ENCODE results near the gene ELMO2.

The ELMO2 gene

DNA sequence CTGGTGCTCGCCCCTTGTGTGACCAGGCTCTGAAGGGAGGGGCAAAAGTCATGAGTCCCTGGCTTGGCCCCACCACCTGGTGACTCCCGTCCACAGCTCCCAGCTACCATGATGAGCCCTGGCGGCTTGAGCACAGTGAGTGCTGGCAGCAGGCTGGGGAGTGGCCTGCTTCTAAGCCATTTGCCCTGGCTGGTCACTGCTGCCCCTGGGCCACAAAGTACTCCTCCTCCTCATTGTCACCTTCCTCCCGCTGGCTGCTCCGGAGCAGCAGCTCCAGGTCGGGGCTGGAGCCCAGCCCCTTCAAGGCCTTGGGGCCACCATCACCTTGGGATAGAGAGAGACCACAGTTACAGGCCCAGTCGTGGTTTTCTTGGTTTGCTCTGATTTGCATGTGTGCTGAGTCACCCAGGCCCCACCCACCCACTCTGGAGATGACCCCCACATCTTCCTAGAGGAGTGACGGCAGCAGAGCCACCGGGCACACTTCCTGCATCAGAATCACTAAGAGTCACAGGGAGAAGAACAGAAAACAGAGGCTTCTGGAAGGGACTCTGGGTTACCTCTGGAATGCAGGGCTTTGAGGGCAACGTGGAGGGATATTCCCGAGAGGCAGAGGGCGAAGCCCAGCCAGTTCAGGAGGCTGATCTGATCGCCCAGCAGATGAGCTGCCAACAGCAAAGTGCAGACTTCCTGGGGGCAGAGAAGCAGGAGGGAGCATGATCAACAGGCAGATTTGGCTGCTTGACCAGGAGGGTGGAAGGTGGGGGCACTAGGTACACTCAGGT is 56.0 kb downstream of the ELMO2 start:
- peak; percentile 15 for DNase-seq

GRCh38 chr20:46349742-46350056 is 56.7 kb downstream of the ELMO2 start:
- DNase-seq = no peak

GRCh38 chr20:46349035-46349741 is 57.2 kb downstream of the ELMO2 start:
- peak; percentile 42 for DNase-seq

GRCh38 chr20:46347841-46348803 is 58.3 kb downstream of the ELMO2 start:
- DNase-seq = no peak

GRCh38 chr20:46346770-46347169 is 59.6 kb downstream of the ELMO2 start:
- DNase-seq = no peak

GRCh38 chr20:46344488-46345162 is 61.8 kb downstream of the ELMO2 start:
- DNase-seq = no peak

DNA sequence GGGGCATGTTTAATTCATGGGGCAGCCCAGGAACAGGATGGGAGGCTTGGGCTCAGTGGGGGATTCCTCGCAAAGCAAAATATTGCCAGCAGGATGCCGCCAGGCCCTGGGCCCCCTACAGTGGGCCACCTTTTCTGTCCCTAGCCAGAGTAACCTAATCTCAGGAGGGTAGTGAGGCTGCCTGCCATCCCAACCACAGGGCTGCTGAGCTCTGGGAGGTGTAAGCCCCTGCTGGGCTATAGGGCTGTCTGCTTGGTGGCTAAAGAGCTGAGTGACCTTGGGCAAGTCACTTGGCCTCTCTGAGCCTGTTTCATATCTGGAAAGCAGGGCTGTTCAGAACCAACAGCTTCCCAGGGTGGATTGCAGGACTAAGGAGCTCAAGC is 62.4 kb downstream of the ELMO2 start:
- DNase-seq = no peak

DNA sequence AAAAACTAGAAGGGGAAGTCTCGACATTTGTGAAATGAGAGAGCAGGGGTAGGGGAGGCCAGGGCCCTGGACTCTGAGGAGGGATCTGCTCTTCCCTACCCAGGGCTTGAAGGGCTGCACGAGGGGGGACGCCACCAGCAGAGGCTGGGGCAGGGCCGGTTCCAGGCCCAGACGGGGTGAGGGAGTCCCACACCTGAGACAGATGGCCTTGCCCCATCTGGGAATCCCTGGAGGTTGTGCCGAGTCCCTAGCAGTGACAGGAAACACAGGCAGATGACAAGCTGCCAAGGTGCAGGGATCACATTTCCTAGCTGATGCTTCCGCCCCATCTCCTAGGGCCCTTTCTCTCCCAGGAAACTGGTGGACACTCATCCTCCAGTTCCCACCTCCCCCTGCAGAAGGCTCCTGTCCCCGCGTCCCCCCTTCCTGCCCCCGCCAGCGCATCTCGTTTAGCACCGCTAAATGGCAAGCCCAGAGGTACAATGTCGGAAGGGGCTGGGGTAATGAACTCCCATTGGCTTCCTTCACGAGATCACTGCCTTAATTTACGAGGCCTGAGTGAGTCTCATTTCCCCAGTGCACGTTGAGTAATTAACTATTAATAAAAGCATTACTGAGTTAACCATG is 63.0 kb downstream of the ELMO2 start:
- no peak for DNase-seq

- DNase-seq = no peak
These were observed 63.7 kb downstream of the ELMO2 start for GRCh38 chr20:46342451-46343347.

- no peak for DNase-seq
These were observed 64.4 kb downstream of the ELMO2 start for GRCh38 chr20:46342010-46342378.

DNA sequence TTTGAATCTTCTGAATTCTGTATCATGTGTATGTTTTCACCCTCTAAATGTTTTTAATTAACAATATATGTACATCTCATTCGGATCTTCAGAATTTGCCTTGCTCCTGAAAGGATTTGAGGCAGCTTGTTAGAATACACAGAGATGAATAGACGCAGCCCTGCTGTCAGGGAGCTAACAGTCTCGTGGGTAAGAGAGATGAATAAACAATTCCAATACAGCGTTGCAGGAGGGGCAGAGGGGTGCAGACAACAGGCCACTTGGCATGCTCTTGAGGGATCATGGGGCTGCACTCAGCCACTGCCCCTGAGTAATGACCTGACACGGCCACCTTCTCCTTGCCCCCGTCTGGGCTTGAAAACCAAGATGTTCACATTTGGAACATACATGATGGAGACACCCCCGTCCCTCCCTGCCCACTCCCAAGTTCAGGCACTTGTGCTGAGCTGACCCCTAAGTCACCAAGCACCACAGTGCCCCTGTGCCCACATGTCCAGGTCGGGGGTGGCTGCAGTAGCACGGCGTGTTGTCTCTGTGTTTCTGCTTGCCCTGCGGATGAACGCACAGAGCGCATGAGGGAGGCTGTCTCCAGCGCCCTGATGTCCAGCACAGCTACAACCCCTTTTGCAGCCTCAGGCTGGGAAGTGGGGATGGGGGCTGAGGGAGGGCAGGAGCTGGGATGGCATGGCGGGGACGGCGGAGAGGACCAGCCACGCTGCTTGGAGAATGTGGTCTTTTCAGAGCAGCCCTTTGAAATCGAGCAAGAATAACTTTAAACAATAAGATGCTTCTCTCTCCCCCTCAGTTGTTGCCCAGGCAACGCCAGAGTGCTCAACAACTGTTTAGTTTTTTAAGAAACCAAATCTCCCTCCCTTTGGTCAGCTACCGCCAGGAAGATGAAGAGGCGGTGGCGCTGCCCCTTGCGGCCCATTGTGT is 65.1 kb downstream of the ELMO2 start:
- DNase-seq = no peak

DNA sequence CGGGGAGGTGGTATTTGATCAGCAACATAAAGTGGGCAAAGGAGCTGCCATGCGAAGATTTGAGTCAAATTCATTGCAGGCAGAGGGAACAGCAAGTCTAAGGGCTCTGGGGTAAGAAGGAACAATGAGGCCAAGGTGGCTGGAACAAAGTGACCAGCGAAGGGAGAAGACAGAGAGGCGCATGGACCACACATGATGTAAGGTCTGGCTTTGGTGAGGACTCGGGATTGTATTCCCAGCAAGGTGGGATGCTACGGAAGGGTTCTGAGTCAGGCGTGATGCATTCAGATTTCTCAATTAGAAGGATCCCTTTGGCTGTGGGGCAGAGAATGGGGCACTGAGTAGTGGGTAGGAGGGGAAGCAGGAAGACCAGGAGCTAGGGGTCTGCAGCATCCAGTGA is 67.4 kb downstream of the ELMO2 start:
- no peak for DNase-seq

GRCh38 chr20:46336735-46337134 is 69.7 kb downstream of the ELMO2 start:
- no peak for DNase-seq

- DNase-seq = no peak
These were observed 72.0 kb downstream of the ELMO2 start for GRCh38 chr20:46334303-46334904.

GRCh38 chr20:46333161-46333991 is 73.0 kb downstream of the ELMO2 start:
- no peak for DNase-seq

DNA sequence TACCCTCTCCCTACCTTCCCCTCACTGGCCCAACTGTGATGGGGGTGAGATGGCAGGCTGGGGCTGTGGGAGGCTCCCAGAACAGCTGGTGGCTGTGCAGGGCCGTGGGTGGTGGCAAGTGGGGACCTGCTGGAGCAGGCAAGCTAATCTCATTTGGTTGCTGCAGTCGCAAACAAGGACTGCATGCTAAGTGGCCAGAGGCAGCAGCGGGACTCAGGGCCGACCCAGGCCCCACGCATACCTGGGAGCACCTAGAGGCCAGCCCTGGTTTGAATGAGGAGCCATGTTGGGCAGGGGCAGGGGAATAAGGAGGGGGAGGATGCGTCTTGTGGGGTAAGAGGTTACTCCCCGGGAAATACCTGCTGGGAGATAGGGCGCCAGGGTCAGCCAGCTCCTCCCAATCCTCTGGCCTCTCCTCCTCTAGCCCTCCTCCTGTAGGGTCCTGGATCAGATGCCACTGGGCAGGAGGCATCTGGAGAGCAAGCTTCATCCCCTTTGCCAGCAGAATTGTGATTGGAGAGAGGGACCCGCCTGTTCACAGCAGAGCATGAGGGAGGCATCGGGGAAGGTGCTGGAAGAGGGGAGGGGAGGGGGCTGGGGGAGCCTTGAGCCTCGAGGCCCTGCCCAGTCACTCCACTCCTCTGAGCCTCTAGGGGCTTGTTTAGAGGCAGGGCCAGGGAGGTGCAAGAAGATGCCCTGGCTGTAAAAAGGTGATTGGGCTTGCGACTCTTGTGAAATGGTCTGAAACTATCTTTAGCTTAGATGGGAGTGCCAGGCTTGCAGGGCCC is 73.8 kb downstream of the ELMO2 start:
- no peak for DNase-seq

GRCh38 chr20:46331611-46332361 is 74.6 kb downstream of the ELMO2 start:
- DNase-seq = no peak
